CD4-positive, alpha-beta memory T cell (primary cell): ENCODE measurements around the gene SDCCAG8. TPM values are rescaled to one million over a fixed set of nuclear protein-coding genes. Genes with fewer than 3 reads are reported as not detected.

Experiments used
- CTCF ChIA-PET: fragments of 350-600 bp; sonication (Branson Sonifier 250); formaldehyde crosslinking; loops from one replicate; lab custom pipeline; 2021; ENCODE audit warnings: inconsistent platforms; ENCODE audit not compliant: partially characterized antibody; lab: Charles Lee
- POLR2A ChIA-PET: fragments of 350-600 bp; sonication (Branson Sonifier 250); formaldehyde crosslinking; loops from one replicate; lab custom pipeline; 2021; ENCODE audit not compliant: partially characterized antibody; lab: Charles Lee
- DNase-seq, 5 donors: peaks; one replicate each; pipeline versions ENCODE4 v3.0.0 to v3.0.0-alpha.2; 2020 to 2022; ENCODE audit warnings: mixed read lengths in 1 of 5
- H3K27ac ChIP-seq: one replicate; pipeline ENCODE4 v1.7.0; 2013; ENCODE audit warnings: low read depth, low read length
- H3K27me3 ChIP-seq: 2 replicates; pipeline ENCODE4 v1.7.0; 2013; ENCODE audit warnings: mild to moderate bottlenecking, low read length, moderate library complexity; ENCODE audit not compliant: insufficient read depth
- H3K36me3 ChIP-seq: 2 replicates; pipeline ENCODE4 v1.7.0; 2013; ENCODE audit warnings: mild to moderate bottlenecking, low read length, moderate library complexity; ENCODE audit not compliant: insufficient read depth
- H3K4me1 ChIP-seq: 2 replicates; pipeline ENCODE4 v1.7.0; 2013; ENCODE audit warnings: mild to moderate bottlenecking, low read length, moderate library complexity; ENCODE audit not compliant: insufficient read depth
- H3K4me3 ChIP-seq, 2 donors: one replicate each; pipeline ENCODE4 v1.7.0; 2013; ENCODE audit warnings: low read length in 2 of 2, mild to moderate bottlenecking in 1 of 2
- H3K9me3 ChIP-seq, 2 donors: one replicate each; pipeline ENCODE4 v1.7.0; 2013; ENCODE audit warnings: low read length in 2 of 2, control low read depth in 1 of 2; ENCODE audit not compliant: control insufficient read depth in 1 of 2
- H3K27ac Mint-ChIP-seq, 7 donors: one replicate each; pipeline ENCODE4 v1.8.0; 2020 to 2021; ENCODE audit warnings: mixed read lengths in 7 of 7, mild to moderate bottlenecking in 6 of 7, inconsistent platforms in 3 of 7, moderate library complexity in 3 of 7
- H3K27me3 Mint-ChIP-seq, 2 donors: one replicate each; pipeline ENCODE4 v1.8.0; 2020 to 2021; ENCODE audit warnings: mixed read lengths in 2 of 2
- H3K36me3 Mint-ChIP-seq, 2 donors: one replicate each; pipeline ENCODE4 v1.8.0; 2020 to 2021; ENCODE audit warnings: mixed read lengths in 2 of 2, inconsistent platforms in 1 of 2, mild to moderate bottlenecking in 1 of 2
- H3K4me1 Mint-ChIP-seq, 4 donors: one replicate each; pipeline ENCODE4 v1.8.0; 2020 to 2021; ENCODE audit warnings: mixed read lengths in 4 of 4, mild to moderate bottlenecking in 1 of 4
- H3K4me3 Mint-ChIP-seq, 8 donors: one replicate each; pipeline ENCODE4 v1.8.0; 2020 to 2021; ENCODE audit warnings: mixed read lengths in 8 of 8, mild to moderate bottlenecking in 7 of 8, moderate library complexity in 6 of 8, inconsistent platforms in 3 of 8
- H3K9me3 Mint-ChIP-seq, 8 donors: one replicate each; pipeline ENCODE4 v1.8.0; 2020 to 2021; ENCODE audit warnings: mixed read lengths in 8 of 8, mild to moderate bottlenecking in 5 of 8, inconsistent platforms in 3 of 8, moderate library complexity in 1 of 8
- intact Hi-C: fragments of 100-400 bp; cut with micrococcal nuclease; formaldehyde crosslinking; loops from one replicate; pipeline ENCODE4 v1.15.1; 2023
- microRNA-seq: library from miRNA; unstranded; fragments of <30 nt; microRNA quantifications from one replicate; pipeline ENCODE4 v1.2.0, GENCODE V29; 2021; ENCODE audit warnings: borderline replicate concordance, borderline number of aligned reads, borderline microRNAs expressed, mixed read lengths
- polyA plus RNA-seq, 2 donors: library from polyadenylated mRNA; unstranded; fragments of 300-500 nt; fragmentation: Illumina TruSeq; gene quantifications; one replicate each; pipeline ENCODE4 v1.2.3, GENCODE V29; 2021
- total RNA-seq, 2 experiments: library from RNA; stranded (reverse); gene quantifications; one replicate each; pipeline ENCODE4 v1.2.3, GENCODE V29; 2021

The SDCCAG8 gene
- total and polyA plus RNA-seq, 4 experiments from 2014 or later, result 19.0 to 35.7 (median 27.7) TPM

- ChIA-PET CTCF (interaction anchor here (2.1 kb wide), 1 partner anchor 201 kb away, joined by 4 read pairs; no protein-coding TSS in a partner anchor), POLR2A (no interaction called here)
- Mint-ChIP-seq H3K4me3 (no peak overlapping the region), H3K27ac (no peak overlapping the region), H3K36me3 (peaks cover 54 to 63% of the 10 kb centered on the region in 2 donors), H3K27me3 (no peaks in the 10 kb centered on the region), H3K4me1 (peaks cover 0 to 5% (median 3%) of the 10 kb centered on the region in 4 donors), H3K9me3 (no peaks in the 10 kb centered on the region)
- H3K4me1 ChIP-seq, result no peaks in the 10 kb centered on the region
- no peak overlapping the region for H3K4me3 ChIP-seq
- no peaks in the 10 kb centered on the region for H3K36me3 ChIP-seq
- H3K27ac ChIP-seq, result no peak overlapping the region
- no peaks in the 10 kb centered on the region for H3K9me3 ChIP-seq
- intact Hi-C loops, result no loop called here
- DNase-seq, result no peak
- H3K27me3 ChIP-seq, result no peaks in the 10 kb centered on the region
These were observed 292.1 kb downstream of the SDCCAG8 start for GRCh38 chr1:243547891-243548290.

GRCh38 chr1:243548516-243548915, 292.7 kb downstream of the SDCCAG8 start:
- ChIA-PET CTCF (interaction anchor here (2.1 kb wide), 1 partner anchor 200 kb away, joined by 4 read pairs; no protein-coding TSS in a partner anchor), POLR2A (no interaction called here)
- H3K36me3 ChIP-seq, result no peaks in the 10 kb centered on the region
- no peak overlapping the region for H3K27ac Mint-ChIP-seq
- H3K4me1 Mint-ChIP-seq, result peaks cover 0 to 3% (median 1%) of the 10 kb centered on the region in 4 donors
- H3K9me3 Mint-ChIP-seq, result no peaks in the 10 kb centered on the region
- intact Hi-C loops, result no loop called here
- no peaks in the 10 kb centered on the region for H3K27me3 Mint-ChIP-seq
- no peaks in the 10 kb centered on the region for H3K27me3 ChIP-seq
- no peak for DNase-seq
- no peak overlapping the region for H3K4me3 ChIP-seq
- H3K27ac ChIP-seq, result no peak overlapping the region
- peaks cover 54 to 58% of the 10 kb centered on the region in 2 donors for H3K36me3 Mint-ChIP-seq
- no peaks in the 10 kb centered on the region for H3K9me3 ChIP-seq
- no peak overlapping the region for H3K4me3 Mint-ChIP-seq
- no peaks in the 10 kb centered on the region for H3K4me1 ChIP-seq

GRCh38 chr1:243549108-243549507, 293.3 kb downstream of the SDCCAG8 start:
- H3K36me3 Mint-ChIP-seq, result peaks cover 48 to 52% of the 10 kb centered on the region in 2 donors
- H3K27ac Mint-ChIP-seq, result peak overlapping the region in 1 of 7 donors; percentile 53
- no peaks in the 10 kb centered on the region for H3K4me1 ChIP-seq
- no peaks in the 10 kb centered on the region for H3K36me3 ChIP-seq
- ChIA-PET POLR2A (no interaction called here), CTCF (interaction anchor here (2.1 kb wide), 1 partner anchor 200 kb away, joined by 4 read pairs; no protein-coding TSS in a partner anchor)
- no peaks in the 10 kb centered on the region for H3K27me3 ChIP-seq
- no peaks in the 10 kb centered on the region for H3K9me3 Mint-ChIP-seq
- no peak for DNase-seq
- no peak overlapping the region for H3K4me3 Mint-ChIP-seq
- no peaks in the 10 kb centered on the region for H3K9me3 ChIP-seq
- intact Hi-C loops, result no loop called here
- H3K27me3 Mint-ChIP-seq, result no peaks in the 10 kb centered on the region
- H3K27ac ChIP-seq, result no peak overlapping the region
- H3K4me3 ChIP-seq, result no peak overlapping the region
- H3K4me1 Mint-ChIP-seq, result peaks cover 0 to 3% (median 1%) of the 10 kb centered on the region in 4 donors

Small RNA genes lying within 50 kb of the gene (microRNA-seq; reads per million reads assigned to microRNA genes)
- 0.72 reads per million for gene MIR4677

Other genes with a start within 250 kb of the SDCCAG8 start
- gene CEP170, start 760 bp upstream of the SDCCAG8 start, total RNA-seq, result 10 to 100 TPM; 36.4 to 40.7 TPM
- gene CEP170, start 760 bp upstream of the SDCCAG8 start, polyA plus RNA-seq, result 10 to 100 TPM in 1 of 2 donors, 1 to 10 TPM in 1; 3.9 to 10.9 TPM